ENCODE results near the gene EPB41.
"Not testable (repeated sequence)": the region's sequence is repeated elsewhere in the genome, so short reads cannot be mapped to it uniquely, and the experiment has no call there.

Gene EPB41

GRCh38 chr1:28943581-28943980 lies 29.2 kb downstream of the EPB41 start:
- not testable (repeated sequence) for H3K4ac ChIP-seq (ENCODE audit: low read depth, low read length); H3K56ac ChIP-seq (ENCODE audit: low read length); DNase-seq; H3K4me2 ChIP-seq (ENCODE audit: low read length); H3K18ac ChIP-seq (ENCODE audit: low read length); H3K4me1 ChIP-seq (ENCODE audit: control insufficient read depth, low read depth, low read length); H3K79me2 ChIP-seq (ENCODE audit: control insufficient read depth, insufficient read depth, low read length); H3K27me3 ChIP-seq (ENCODE audit: insufficient read depth, low read length, poor library complexity); H2BK15ac ChIP-seq (replicated peaks; ENCODE audit: low read depth); H3K36me3 ChIP-seq (ENCODE audit: control insufficient read depth, insufficient read depth, low read length); H2BK5ac ChIP-seq (ENCODE audit: low read length); H2BK120ac ChIP-seq (ENCODE audit: low read depth, low read length); H3K23ac ChIP-seq (ENCODE audit: low read length); H4K5ac ChIP-seq (ENCODE audit: low read length); H3K9ac ChIP-seq (ENCODE audit: low read length); H3K27ac ChIP-seq (ENCODE audit: low read depth, low read length); H2AK5ac ChIP-seq (ENCODE audit: low read length); H3K79me1 ChIP-seq (ENCODE audit: low read length); H3K4me3 ChIP-seq (ENCODE audit: low read length); H4K8ac ChIP-seq (ENCODE audit: low read depth, low read length)
- WGBS (ENCODE audit: extremely low coverage, insufficient coverage, low lambda C conversion rate), result no CpG with 5 or more reads among the region's 3 CpGs

- Histone ChIP-seq H3K27me3 (ENCODE audit: insufficient read depth, low read length, poor library complexity) (no peaks in the 10 kb centered on the region), H3K27ac (ENCODE audit: low read depth, low read length) (no peak overlapping the region), H4K8ac (ENCODE audit: low read depth, low read length) (no peak overlapping the region), H2AK5ac (ENCODE audit: low read length) (no peak overlapping the region), H2BK5ac (ENCODE audit: low read length) (no peak overlapping the region), H3K9ac (ENCODE audit: low read length) (no peak overlapping the region), H3K23ac (ENCODE audit: low read length) (no peak overlapping the region), H3K4ac (ENCODE audit: low read depth, low read length) (no peak overlapping the region), H4K5ac (ENCODE audit: low read length) (no peak overlapping the region), H3K4me3 (ENCODE audit: low read length) (no peak overlapping the region), H3K36me3 (ENCODE audit: control insufficient read depth, insufficient read depth, low read length) (no peaks in the 10 kb centered on the region), H2BK15ac (replicated peaks; ENCODE audit: low read depth) (no peak overlapping the region), H3K4me2 (ENCODE audit: low read length) (no peak overlapping the region), H3K56ac (ENCODE audit: low read length) (no peak overlapping the region), H3K18ac (ENCODE audit: low read length) (no peak overlapping the region), H3K4me1 (ENCODE audit: control insufficient read depth, low read depth, low read length) (no peaks in the 10 kb centered on the region), H2BK120ac (ENCODE audit: low read depth, low read length) (no peak overlapping the region), H3K79me1 (ENCODE audit: low read length) (no peaks in the 10 kb centered on the region), H3K79me2 (ENCODE audit: control insufficient read depth, insufficient read depth, low read length) (no peaks in the 10 kb centered on the region)
- DNase-seq, result no peak
- WGBS (ENCODE audit: extremely low coverage, insufficient coverage, low lambda C conversion rate), result no CpG with 5 or more reads among the region's 1 CpG
Measured at GRCh38 chr1:28950006-28950405, 35.6 kb downstream of the EPB41 start.

GRCh38 chr1:28950449-28950848 lies 36.1 kb downstream of the EPB41 start:
- H3K27ac ChIP-seq (ENCODE audit: low read depth, low read length), result no peak overlapping the region

GRCh38 chr1:28954126-28954726 lies 39.9 kb downstream of the EPB41 start:
- Histone ChIP-seq H3K4me2 (ENCODE audit: low read length) (no peak overlapping the region), H2BK15ac (replicated peaks; ENCODE audit: low read depth) (no peak overlapping the region), H3K27ac (ENCODE audit: low read depth, low read length) (no peak overlapping the region), H3K27me3 (ENCODE audit: insufficient read depth, low read length, poor library complexity) (no peaks in the 10 kb centered on the region), H2BK120ac (ENCODE audit: low read depth, low read length) (no peak overlapping the region), H4K5ac (ENCODE audit: low read length) (no peak overlapping the region), H3K4me3 (ENCODE audit: low read length) (no peak overlapping the region), H3K36me3 (ENCODE audit: control insufficient read depth, insufficient read depth, low read length) (no peaks in the 10 kb centered on the region), H3K79me2 (ENCODE audit: control insufficient read depth, insufficient read depth, low read length) (no peaks in the 10 kb centered on the region), H3K23ac (ENCODE audit: low read length) (no peak overlapping the region), H3K9ac (ENCODE audit: low read length) (no peak overlapping the region), H4K8ac (ENCODE audit: low read depth, low read length) (no peak overlapping the region), H3K56ac (ENCODE audit: low read length) (no peak overlapping the region), H3K18ac (ENCODE audit: low read length) (no peak overlapping the region), H2BK5ac (ENCODE audit: low read length) (no peak overlapping the region), H3K4ac (ENCODE audit: low read depth, low read length) (no peak overlapping the region), H3K79me1 (ENCODE audit: low read length) (no peaks in the 10 kb centered on the region), H2AK5ac (ENCODE audit: low read length) (no peak overlapping the region), H3K4me1 (ENCODE audit: control insufficient read depth, low read depth, low read length) (no peaks in the 10 kb centered on the region)
- WGBS (ENCODE audit: extremely low coverage, insufficient coverage, low lambda C conversion rate), result no CpG with 5 or more reads among the region's 2 CpGs
- DNase-seq, result no peak

More at GRCh38 chr1:28950449-28950848, 36.1 kb downstream of the EPB41 start:
- H2BK15ac ChIP-seq (replicated peaks; ENCODE audit: low read depth), result no peak overlapping the region
- no peak for DNase-seq
- no peak overlapping the region for H2BK120ac ChIP-seq (ENCODE audit: low read depth, low read length)
- H3K4ac ChIP-seq (ENCODE audit: low read depth, low read length), result no peak overlapping the region
- no peaks in the 10 kb centered on the region for H3K79me2 ChIP-seq (ENCODE audit: control insufficient read depth, insufficient read depth, low read length)
- H2BK5ac ChIP-seq (ENCODE audit: low read length), result no peak overlapping the region
- no peak overlapping the region for H4K5ac ChIP-seq (ENCODE audit: low read length)
- H3K23ac ChIP-seq (ENCODE audit: low read length), result no peak overlapping the region
- H3K27me3 ChIP-seq (ENCODE audit: insufficient read depth, low read length, poor library complexity), result no peaks in the 10 kb centered on the region
- H3K9ac ChIP-seq (ENCODE audit: low read length), result no peak overlapping the region
- H3K4me1 ChIP-seq (ENCODE audit: control insufficient read depth, low read depth, low read length), result no peaks in the 10 kb centered on the region
- no peak overlapping the region for H3K4me3 ChIP-seq (ENCODE audit: low read length)
- H3K18ac ChIP-seq (ENCODE audit: low read length), result no peak overlapping the region
- H3K79me1 ChIP-seq (ENCODE audit: low read length), result no peaks in the 10 kb centered on the region
- H3K4me2 ChIP-seq (ENCODE audit: low read length), result no peak overlapping the region
- no peak overlapping the region for H4K8ac ChIP-seq (ENCODE audit: low read depth, low read length)
- no peak overlapping the region for H2AK5ac ChIP-seq (ENCODE audit: low read length)
- H3K36me3 ChIP-seq (ENCODE audit: control insufficient read depth, insufficient read depth, low read length), result no peaks in the 10 kb centered on the region
- H3K56ac ChIP-seq (ENCODE audit: low read length), result no peak overlapping the region

- no peak for DNase-seq
- Histone ChIP-seq H2AK5ac (ENCODE audit: low read length) (no peak overlapping the region), H4K8ac (ENCODE audit: low read depth, low read length) (no peak overlapping the region), H3K36me3 (ENCODE audit: control insufficient read depth, insufficient read depth, low read length) (no peaks in the 10 kb centered on the region), H2BK5ac (ENCODE audit: low read length) (no peak overlapping the region), H3K23ac (ENCODE audit: low read length) (no peak overlapping the region), H4K5ac (ENCODE audit: low read length) (no peak overlapping the region), H3K4me2 (ENCODE audit: low read length) (no peak overlapping the region), H3K4me3 (ENCODE audit: low read length) (no peak overlapping the region), H3K4ac (ENCODE audit: low read depth, low read length) (no peak overlapping the region), H3K79me1 (ENCODE audit: low read length) (no peaks in the 10 kb centered on the region), H3K56ac (ENCODE audit: low read length) (no peak overlapping the region), H2BK120ac (ENCODE audit: low read depth, low read length) (no peak overlapping the region), H3K9ac (ENCODE audit: low read length) (no peak overlapping the region), H2BK15ac (replicated peaks; ENCODE audit: low read depth) (no peak overlapping the region), H3K27me3 (ENCODE audit: insufficient read depth, low read length, poor library complexity) (no peaks in the 10 kb centered on the region), H3K4me1 (ENCODE audit: control insufficient read depth, low read depth, low read length) (no peaks in the 10 kb centered on the region), H3K18ac (ENCODE audit: low read length) (no peak overlapping the region), H3K27ac (ENCODE audit: low read depth, low read length) (no peak overlapping the region), H3K79me2 (ENCODE audit: control insufficient read depth, insufficient read depth, low read length) (no peaks in the 10 kb centered on the region)
- no CpG with 5 or more reads among the region's 2 CpGs for WGBS (ENCODE audit: extremely low coverage, insufficient coverage, low lambda C conversion rate)
Measured at GRCh38 chr1:28956038-28956464, 41.7 kb downstream of the EPB41 start.

- H3K9ac ChIP-seq (ENCODE audit: low read length); H3K4me3 ChIP-seq (ENCODE audit: low read length); H3K36me3 ChIP-seq (ENCODE audit: control insufficient read depth, insufficient read depth, low read length); H3K23ac ChIP-seq (ENCODE audit: low read length); H3K27me3 ChIP-seq (ENCODE audit: insufficient read depth, low read length, poor library complexity); H2AK5ac ChIP-seq (ENCODE audit: low read length); H3K4me1 ChIP-seq (ENCODE audit: control insufficient read depth, low read depth, low read length); H3K4ac ChIP-seq (ENCODE audit: low read depth, low read length); H3K4me2 ChIP-seq (ENCODE audit: low read length); H3K18ac ChIP-seq (ENCODE audit: low read length); H2BK15ac ChIP-seq (replicated peaks; ENCODE audit: low read depth); H3K79me1 ChIP-seq (ENCODE audit: low read length); H3K56ac ChIP-seq (ENCODE audit: low read length); H4K5ac ChIP-seq (ENCODE audit: low read length); H4K8ac ChIP-seq (ENCODE audit: low read depth, low read length); H3K79me2 ChIP-seq (ENCODE audit: control insufficient read depth, insufficient read depth, low read length); H2BK5ac ChIP-seq (ENCODE audit: low read length); H2BK120ac ChIP-seq (ENCODE audit: low read depth, low read length); DNase-seq; H3K27ac ChIP-seq (ENCODE audit: low read depth, low read length): not testable (repeated sequence)
- no CpG with 5 or more reads among the region's 13 CpGs for WGBS (ENCODE audit: extremely low coverage, insufficient coverage, low lambda C conversion rate)
Measured at GRCh38 chr1:28962114-28962831, 47.9 kb downstream of the EPB41 start.
